Measurements from ENCODE around the gene ANKRD9.

Gene ANKRD9

GRCh38 chr14:102484316-102484715, 25.3 kb downstream of the ANKRD9 start:
- TF ChIP-seq, protein P1, sequence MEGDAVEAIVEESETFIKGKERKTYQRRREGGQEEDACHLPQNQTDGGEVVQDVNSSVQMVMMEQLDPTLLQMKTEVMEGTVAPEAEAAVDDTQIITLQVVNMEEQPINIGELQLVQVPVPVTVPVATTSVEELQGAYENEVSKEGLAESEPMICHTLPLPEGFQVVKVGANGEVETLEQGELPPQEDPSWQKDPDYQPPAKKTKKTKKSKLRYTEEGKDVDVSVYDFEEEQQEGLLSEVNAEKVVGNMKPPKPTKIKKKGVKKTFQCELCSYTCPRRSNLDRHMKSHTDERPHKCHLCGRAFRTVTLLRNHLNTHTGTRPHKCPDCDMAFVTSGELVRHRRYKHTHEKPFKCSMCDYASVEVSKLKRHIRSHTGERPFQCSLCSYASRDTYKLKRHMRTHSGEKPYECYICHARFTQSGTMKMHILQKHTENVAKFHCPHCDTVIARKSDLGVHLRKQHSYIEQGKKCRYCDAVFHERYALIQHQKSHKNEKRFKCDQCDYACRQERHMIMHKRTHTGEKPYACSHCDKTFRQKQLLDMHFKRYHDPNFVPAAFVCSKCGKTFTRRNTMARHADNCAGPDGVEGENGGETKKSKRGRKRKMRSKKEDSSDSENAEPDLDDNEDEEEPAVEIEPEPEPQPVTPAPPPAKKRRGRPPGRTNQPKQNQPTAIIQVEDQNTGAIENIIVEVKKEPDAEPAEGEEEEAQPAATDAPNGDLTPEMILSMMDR (conservative IDR thresholded peaks at IDR 0.05; ENCODE audit: low read depth), result no peak
- H3K27ac ChIP-seq, result peak overlapping the region; percentile 33; the same call in 1 of the 2 replicates
- CTCF ChIA-PET, result no interaction called here
- DNase-seq (ENCODE audit: low spot score), result no peak
- POLR2A ChIA-PET (ENCODE audit: low non-redundant PET), result no interaction called here

- POLR2A ChIA-PET (ENCODE audit: low non-redundant PET), result no interaction called here
- CTCF ChIA-PET, result interaction anchor here (0.7 kb wide), 1 partner anchor 23 kb away, joined by 3 read pairs; no protein-coding TSS in a partner anchor
- peak; percentile 55 for DNase-seq (ENCODE audit: low spot score)
- H3K27ac ChIP-seq, result peak overlapping the region; percentile 58
- TF ChIP-seq, protein P1 (conservative IDR thresholded peaks at IDR 0.05; ENCODE audit: low read depth), result no peak
Measured at GRCh38 chr14:102481791-102482238, 27.8 kb downstream of the ANKRD9 start.

GRCh38 chr14:102481371-102481770, 28.2 kb downstream of the ANKRD9 start:
- CTCF ChIA-PET, result interaction anchor here (0.7 kb wide), 1 partner anchor 23 kb away, joined by 3 read pairs; no protein-coding TSS in a partner anchor
- DNase-seq (ENCODE audit: low spot score), result no peak
- peak overlapping the region; percentile 58 for H3K27ac ChIP-seq
- POLR2A ChIA-PET (ENCODE audit: low non-redundant PET), result interaction anchor here (0.7 kb wide), 1 partner anchor 110 kb away, joined by 5 read pairs; no protein-coding TSS in a partner anchor
- TF ChIP-seq, protein P1 (conservative IDR thresholded peaks at IDR 0.05; ENCODE audit: low read depth), result no peak

- TF ChIP-seq, protein P1 (conservative IDR thresholded peaks at IDR 0.05; ENCODE audit: low read depth), result no peak
- POLR2A ChIA-PET (ENCODE audit: low non-redundant PET), result no interaction called here
- no peak for DNase-seq (ENCODE audit: low spot score)
- peak overlapping the region; percentile 58 for H3K27ac ChIP-seq
- CTCF ChIA-PET, result no interaction called here
Measured at GRCh38 chr14:102479777-102480176, 29.8 kb downstream of the ANKRD9 start.

- DNase-seq (ENCODE audit: low spot score), result no peak
- ChIA-PET POLR2A (ENCODE audit: low non-redundant PET) (no interaction called here), CTCF (no interaction called here)
- TF ChIP-seq, protein P1 (conservative IDR thresholded peaks at IDR 0.05; ENCODE audit: low read depth), result no peak
- peak overlapping the region; percentile 58 for H3K27ac ChIP-seq
Measured at GRCh38 chr14:102479107-102479506, 30.5 kb downstream of the ANKRD9 start.

GRCh38 chr14:102474934-102475333, 34.6 kb downstream of the ANKRD9 start:
- CTCF ChIA-PET, result no interaction called here
- no peak overlapping the region for H3K27ac ChIP-seq
- POLR2A ChIA-PET (ENCODE audit: low non-redundant PET), result no interaction called here
- no peak for DNase-seq (ENCODE audit: low spot score)
- TF ChIP-seq, protein P1 (conservative IDR thresholded peaks at IDR 0.05; ENCODE audit: low read depth), result no peak
